Nephron progenitor cell (in vitro differentiated cells): Measurements from ENCODE around the gene ZNF280B.

Experiments used
- DNase-seq: peaks from one replicate; pipeline ENCODE4 v3.0.0; 2021
- H3K27ac Mint-ChIP-seq: 2 replicates; pipeline ENCODE4 v1.8.0; 2021; ENCODE audit warnings: mild to moderate bottlenecking, moderate library complexity, mixed read lengths
- H3K27me3 Mint-ChIP-seq: 2 replicates; pipeline ENCODE4 v1.8.0; 2021; ENCODE audit warnings: mild to moderate bottlenecking, low read depth, mixed read lengths; ENCODE audit not compliant: poor library complexity
- H3K36me3 Mint-ChIP-seq: 2 replicates; pipeline ENCODE4 v1.8.0; 2021; ENCODE audit warnings: low read depth, mixed read lengths
- H3K4me1 Mint-ChIP-seq: 2 replicates; pipeline ENCODE4 v1.8.0; 2021; ENCODE audit warnings: mixed read lengths
- H3K4me3 Mint-ChIP-seq: 2 replicates; pipeline ENCODE4 v1.8.0; 2021; ENCODE audit warnings: mild to moderate bottlenecking, moderate library complexity, mixed read lengths
- H3K9me3 Mint-ChIP-seq: 2 replicates; pipeline ENCODE4 v1.8.0; 2021; ENCODE audit warnings: mild to moderate bottlenecking, moderate library complexity, mixed read lengths
- TF ChIP-seq, protein P1 (sequence below): fragments of 200-600 bp; sonication (generic); IDR thresholded peaks from 2 replicates; pipeline ENCODE4 v1.5.0; 2021; ENCODE audit warnings: antibody characterized with exemption

ZNF280B gene, protein sequence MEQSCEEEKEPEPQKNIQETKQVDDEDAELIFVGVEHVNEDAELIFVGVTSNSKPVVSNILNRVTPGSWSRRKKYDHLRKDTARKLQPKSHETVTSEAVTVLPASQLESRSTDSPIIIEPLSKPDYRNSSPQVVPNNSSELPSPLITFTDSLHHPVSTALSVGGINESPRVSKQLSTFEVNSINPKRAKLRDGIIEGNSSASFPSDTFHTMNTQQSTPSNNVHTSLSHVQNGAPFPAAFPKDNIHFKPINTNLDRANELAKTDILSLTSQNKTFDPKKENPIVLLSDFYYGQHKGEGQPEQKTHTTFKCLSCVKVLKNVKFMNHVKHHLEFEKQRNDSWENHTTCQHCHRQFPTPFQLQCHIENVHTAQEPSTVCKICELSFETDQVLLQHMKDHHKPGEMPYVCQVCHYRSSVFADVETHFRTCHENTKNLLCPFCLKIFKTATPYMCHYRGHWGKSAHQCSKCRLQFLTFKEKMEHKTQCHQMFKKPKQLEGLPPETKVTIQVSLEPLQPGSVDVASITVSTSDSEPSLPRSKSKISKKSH

DNA sequence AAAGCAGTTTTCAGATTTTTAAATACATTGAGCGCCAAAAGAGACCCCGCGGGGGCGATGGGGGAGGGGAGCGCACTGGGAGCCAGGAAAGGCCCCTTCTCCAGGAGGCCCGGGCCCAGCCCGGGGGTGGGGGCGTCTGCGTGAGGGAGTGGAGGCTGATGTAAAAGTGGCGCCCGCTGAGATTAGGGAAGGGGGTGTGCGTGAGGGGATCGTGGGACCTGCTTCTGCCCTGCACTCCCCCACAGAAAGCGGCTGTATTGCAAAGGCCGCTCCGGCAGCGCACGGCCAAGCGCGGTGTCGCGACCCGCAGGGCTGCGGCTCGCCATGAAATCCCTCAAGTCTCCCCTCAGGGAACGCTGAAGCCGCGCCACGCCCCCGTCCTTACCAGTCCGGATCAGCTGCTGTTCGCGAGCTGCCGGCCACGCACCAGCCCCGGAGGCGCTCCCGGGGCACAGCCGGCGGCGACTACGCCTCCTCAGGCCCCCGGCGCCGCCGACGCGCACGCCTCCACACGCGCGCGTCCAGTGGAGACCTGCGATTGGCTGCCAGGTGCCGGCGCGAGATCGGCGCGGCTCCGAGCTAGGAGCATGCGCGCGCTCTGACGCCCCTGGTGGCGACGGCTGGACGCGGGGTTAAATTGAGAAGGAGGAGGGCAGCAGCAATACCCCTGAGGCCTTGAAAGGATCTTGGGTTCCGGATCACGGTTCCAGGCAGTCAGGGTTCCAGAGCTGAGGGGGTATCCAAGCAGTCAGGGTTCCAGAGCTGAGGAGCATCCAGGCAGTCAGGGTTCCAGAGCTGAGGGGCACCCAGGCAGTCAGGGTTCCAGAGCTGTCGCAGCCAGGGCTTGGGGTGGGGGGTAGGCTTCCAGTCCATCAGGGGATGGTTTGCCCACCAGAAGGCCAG is at the start of gene ZNF280B:
Gene ZNF280B (minus strand): TSS at position 469 of the 903 bp plus-strand sequence. CDS start 19,344 bp downstream, outside the sequence.
- Mint-ChIP-seq H3K36me3 (peaks cover 43% of the 10 kb centered on the region), H3K4me1 (peaks cover 9% of the 10 kb centered on the region), H3K27ac (peak within 1 kb of the TSS; percentile 76), H3K4me3 (peak within 1 kb of the TSS; percentile 90), H3K9me3 (peaks cover 29% of the 10 kb centered on the region), H3K27me3 (peaks cover 27% of the 10 kb centered on the region)
- peak; percentile 84 for DNase-seq
- TF ChIP-seq, protein P1, sequence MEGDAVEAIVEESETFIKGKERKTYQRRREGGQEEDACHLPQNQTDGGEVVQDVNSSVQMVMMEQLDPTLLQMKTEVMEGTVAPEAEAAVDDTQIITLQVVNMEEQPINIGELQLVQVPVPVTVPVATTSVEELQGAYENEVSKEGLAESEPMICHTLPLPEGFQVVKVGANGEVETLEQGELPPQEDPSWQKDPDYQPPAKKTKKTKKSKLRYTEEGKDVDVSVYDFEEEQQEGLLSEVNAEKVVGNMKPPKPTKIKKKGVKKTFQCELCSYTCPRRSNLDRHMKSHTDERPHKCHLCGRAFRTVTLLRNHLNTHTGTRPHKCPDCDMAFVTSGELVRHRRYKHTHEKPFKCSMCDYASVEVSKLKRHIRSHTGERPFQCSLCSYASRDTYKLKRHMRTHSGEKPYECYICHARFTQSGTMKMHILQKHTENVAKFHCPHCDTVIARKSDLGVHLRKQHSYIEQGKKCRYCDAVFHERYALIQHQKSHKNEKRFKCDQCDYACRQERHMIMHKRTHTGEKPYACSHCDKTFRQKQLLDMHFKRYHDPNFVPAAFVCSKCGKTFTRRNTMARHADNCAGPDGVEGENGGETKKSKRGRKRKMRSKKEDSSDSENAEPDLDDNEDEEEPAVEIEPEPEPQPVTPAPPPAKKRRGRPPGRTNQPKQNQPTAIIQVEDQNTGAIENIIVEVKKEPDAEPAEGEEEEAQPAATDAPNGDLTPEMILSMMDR: peak; percentile 59

DNA sequence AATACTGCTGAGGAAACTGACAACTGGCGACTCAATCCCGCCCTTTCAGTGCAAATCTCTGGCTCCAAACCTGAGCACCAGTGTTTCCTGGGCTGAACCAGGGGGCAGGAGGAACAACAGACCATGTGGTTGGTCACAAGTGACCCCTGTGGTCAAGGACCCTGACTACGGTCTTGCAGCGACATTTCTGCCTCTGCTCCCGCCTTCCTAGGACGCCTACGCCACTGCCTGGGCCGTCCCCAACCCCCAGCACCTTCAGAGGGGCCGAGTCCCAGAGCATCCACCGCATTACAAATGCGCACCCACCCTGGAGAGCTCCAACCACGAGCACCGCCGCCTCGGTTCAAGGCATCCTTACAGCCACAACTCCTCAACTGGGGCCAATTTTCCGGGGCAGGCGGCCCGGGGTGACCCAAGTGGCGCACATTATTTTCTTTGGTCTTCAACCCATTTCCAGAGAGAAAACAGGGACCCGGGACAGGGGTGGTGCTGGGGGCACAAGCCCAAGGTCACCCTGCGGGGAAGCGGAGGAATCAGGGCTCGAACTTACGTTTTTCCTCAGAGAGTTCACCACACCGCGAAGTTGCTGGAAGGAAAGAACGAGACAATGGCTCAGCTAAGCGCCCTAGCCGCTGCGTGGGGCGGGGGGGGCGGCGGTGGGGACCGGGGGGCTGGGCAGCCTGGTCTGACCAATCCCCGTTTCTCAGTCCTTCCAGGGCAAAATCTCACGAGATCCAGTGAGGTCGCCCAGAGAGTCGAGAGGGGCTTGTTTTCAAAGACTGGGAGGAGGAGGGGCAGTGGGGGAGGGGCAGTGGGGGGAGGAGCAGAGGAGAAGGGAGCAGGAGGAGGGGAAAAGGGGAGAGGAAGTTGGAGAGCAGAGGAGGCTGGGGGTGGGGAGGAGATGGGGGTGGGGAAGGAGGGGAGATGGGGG is 48.7 kb upstream of the ZNF280B start:
- TF ChIP-seq, protein P1: no peak
- no peak for DNase-seq
- H3K27ac Mint-ChIP-seq: no peak overlapping the region
- no peaks in the 10 kb centered on the region for H3K4me1 Mint-ChIP-seq
- H3K9me3 Mint-ChIP-seq: peaks cover 6% of the 10 kb centered on the region
- H3K27me3 Mint-ChIP-seq: peaks cover 34% of the 10 kb centered on the region
- H3K36me3 Mint-ChIP-seq: no peaks in the 10 kb centered on the region
- no peak overlapping the region for H3K4me3 Mint-ChIP-seq

DNA sequence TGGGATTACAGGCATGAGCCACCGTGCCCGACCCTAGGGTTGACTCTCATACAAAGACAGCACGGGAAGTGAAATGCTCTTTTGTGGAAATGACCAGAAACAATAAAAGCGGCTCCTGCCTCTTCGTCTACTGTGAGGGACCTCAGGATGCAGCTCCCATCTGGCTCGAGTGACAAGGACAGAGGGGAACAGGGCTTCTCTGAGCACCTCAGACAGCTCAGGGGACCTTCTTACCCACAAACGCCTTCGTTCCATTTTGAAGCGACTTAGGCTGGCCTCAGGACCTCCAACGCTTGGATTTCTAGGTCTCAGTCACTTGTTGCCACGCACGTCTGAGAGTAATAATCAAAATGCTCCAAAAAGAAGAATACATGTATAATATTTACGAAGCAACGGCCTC is 48.0 kb upstream of the ZNF280B start:
- H3K9me3 Mint-ChIP-seq: peaks cover 6% of the 10 kb centered on the region
- TF ChIP-seq, protein P1: no peak
- H3K4me1 Mint-ChIP-seq: no peaks in the 10 kb centered on the region
- no peak overlapping the region for H3K27ac Mint-ChIP-seq
- H3K36me3 Mint-ChIP-seq: no peaks in the 10 kb centered on the region
- H3K27me3 Mint-ChIP-seq: peaks cover 27% of the 10 kb centered on the region
- H3K4me3 Mint-ChIP-seq: no peak overlapping the region
- DNase-seq: no peak

DNA sequence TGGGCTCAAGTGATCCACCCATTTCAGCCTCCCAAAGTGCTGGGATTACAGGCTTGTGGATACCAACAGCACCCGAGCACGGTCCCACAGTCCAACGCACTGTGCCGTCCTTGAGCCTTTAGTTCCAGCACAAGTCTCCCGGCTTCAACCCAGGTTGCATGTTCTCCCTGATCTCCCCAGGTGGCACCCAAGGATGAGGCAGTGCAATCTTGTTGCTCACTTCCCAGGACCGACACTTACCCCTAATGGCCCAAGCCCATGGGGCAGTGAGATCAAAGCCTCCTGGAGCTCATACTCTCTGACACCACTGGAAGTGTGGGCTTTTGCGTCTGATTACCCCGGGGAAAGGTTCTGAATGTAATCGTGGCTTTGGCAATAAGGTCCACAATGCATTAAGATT is 47.1 kb upstream of the ZNF280B start:
- TF ChIP-seq, protein P1: no peak
- Mint-ChIP-seq H3K9me3 (peaks cover 6% of the 10 kb centered on the region), H3K27me3 (peaks cover 32% of the 10 kb centered on the region), H3K27ac (no peak overlapping the region), H3K4me1 (no peaks in the 10 kb centered on the region), H3K36me3 (no peaks in the 10 kb centered on the region), H3K4me3 (no peak overlapping the region)
- no peak for DNase-seq

DNA sequence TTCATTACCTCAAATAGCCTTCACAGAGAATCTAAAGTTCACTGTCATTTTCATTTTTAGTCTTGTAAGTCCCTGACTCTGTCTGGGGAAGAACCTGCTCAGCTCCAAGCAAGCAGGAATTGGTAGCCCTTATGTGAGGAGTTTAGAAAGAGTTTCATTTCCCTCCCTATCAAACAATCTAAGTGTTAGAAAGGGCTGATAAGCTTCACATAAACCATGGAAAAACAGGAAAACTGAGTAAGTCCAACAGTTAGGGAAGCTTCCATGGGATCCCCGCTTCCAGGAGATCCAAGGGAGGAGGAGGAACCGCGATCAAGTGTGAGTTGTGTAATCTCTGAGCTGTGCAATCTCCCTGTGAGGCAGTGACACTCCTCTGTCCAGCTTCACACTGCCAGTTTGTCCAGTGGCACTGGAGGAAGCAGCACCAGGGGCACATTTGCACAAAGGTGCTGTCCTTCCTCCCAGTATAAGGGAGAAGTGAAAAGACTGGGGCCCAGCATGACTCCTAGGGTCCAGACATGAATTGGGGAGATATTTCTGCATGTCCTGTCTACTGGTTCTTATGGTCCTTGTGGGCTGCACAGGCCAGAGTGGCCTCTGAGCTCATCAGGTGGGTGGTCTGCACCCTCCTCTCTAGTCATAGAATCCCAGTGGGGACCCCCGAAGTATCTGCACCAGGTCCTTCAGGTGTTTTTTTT is 46.2 kb upstream of the ZNF280B start:
- no peak for DNase-seq
- H3K4me3 Mint-ChIP-seq: no peak overlapping the region
- H3K9me3 Mint-ChIP-seq: peaks cover 6% of the 10 kb centered on the region
- TF ChIP-seq, protein P1: no peak
- peaks cover 37% of the 10 kb centered on the region for H3K27me3 Mint-ChIP-seq
- no peaks in the 10 kb centered on the region for H3K4me1 Mint-ChIP-seq
- H3K27ac Mint-ChIP-seq: no peak overlapping the region
- no peaks in the 10 kb centered on the region for H3K36me3 Mint-ChIP-seq
